NCI-H1105 (cell line): ENCODE measurements around the gene ADAM11.
"Not testable (repeated sequence)": the region's sequence is repeated elsewhere in the genome, so short reads cannot be mapped to it uniquely, and the experiment has no call there.

ENCODE experiments used
- DNase-seq: peaks from one replicate; lab custom pipeline; 2025; lab: John Stamatoyannopoulos, UW

The ADAM11 gene, protein sequence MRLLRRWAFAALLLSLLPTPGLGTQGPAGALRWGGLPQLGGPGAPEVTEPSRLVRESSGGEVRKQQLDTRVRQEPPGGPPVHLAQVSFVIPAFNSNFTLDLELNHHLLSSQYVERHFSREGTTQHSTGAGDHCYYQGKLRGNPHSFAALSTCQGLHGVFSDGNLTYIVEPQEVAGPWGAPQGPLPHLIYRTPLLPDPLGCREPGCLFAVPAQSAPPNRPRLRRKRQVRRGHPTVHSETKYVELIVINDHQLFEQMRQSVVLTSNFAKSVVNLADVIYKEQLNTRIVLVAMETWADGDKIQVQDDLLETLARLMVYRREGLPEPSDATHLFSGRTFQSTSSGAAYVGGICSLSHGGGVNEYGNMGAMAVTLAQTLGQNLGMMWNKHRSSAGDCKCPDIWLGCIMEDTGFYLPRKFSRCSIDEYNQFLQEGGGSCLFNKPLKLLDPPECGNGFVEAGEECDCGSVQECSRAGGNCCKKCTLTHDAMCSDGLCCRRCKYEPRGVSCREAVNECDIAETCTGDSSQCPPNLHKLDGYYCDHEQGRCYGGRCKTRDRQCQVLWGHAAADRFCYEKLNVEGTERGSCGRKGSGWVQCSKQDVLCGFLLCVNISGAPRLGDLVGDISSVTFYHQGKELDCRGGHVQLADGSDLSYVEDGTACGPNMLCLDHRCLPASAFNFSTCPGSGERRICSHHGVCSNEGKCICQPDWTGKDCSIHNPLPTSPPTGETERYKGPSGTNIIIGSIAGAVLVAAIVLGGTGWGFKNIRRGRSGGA

DNA sequence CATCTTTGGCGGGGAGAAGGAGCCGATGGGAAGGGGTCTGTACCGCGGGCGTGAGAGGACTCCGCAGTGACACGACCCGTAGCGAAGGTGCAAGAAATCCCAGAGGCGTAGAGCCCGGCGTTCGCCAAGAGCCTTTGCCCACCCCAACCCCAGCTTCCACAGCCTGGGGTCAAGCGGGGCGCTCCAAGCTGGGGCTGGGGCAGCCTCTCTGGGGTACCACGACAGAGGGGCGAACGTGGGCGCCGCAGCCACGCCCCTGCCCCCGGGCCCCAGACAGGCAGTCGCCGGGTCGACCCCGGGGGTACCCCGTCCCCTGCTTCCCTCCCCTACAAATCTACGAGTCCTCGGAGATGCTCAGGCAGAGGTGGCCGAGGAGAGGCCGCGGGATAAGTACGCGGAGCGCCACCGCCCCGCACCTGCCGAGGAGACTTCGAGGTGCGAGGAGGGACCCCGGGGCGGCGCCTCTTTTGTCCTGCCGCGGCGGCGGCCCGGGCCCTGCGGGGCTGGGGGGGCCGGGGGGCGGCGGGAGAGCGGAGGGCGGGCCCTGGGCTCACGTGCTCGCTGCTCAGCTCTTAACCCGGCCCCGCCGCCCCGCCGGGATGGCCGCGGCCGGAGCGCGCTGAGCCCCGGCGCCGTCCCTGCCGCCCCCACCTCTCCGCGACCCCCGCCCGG lies at the start of gene ADAM11:
TSS of gene ADAM11 (plus strand) at position 575 of the 672 bp plus-strand sequence. CDS start 212 bp downstream, outside the sequence.
- no peak for DNase-seq

DNA sequence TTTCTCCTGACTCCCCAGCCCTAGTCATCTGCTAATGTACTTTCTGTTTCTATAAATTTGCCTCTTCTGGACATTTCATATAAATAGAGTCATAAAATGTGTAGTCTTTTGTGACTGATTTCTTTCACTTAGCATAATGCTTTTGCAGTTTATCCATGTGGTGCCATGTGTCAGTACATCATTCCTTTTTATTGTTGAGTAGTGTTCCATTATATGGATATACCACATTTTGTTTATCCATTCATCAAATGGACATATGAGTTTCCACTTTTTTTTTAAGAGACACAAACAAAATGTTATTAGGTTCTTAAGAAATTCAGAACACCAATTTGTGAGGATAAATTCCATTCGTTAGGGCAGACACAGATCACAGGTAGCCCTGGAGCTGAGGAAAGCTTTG lies 39.3 kb upstream of the ADAM11 start:
- DNase-seq: no peak

DNA sequence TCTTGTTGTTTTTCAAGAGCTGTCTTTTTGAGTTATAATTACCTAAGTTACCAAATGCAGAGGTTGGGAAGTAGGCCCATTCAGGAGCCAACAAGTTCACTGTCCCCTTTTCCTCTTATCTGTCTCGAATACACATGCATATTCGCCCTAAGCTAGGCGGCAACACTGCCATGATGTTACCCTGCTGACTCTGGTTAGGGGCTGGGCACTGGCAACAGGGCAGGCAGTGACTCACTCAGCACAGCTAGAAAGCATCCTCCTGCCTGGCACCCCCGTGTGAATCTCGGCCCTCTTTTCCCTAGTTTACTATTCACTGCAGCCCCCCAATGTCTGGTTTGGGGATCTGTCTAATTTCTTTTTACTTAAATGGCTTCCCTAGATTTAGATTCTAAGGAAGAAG lies 36.5 kb upstream of the ADAM11 start:
- DNase-seq: no peak

DNA sequence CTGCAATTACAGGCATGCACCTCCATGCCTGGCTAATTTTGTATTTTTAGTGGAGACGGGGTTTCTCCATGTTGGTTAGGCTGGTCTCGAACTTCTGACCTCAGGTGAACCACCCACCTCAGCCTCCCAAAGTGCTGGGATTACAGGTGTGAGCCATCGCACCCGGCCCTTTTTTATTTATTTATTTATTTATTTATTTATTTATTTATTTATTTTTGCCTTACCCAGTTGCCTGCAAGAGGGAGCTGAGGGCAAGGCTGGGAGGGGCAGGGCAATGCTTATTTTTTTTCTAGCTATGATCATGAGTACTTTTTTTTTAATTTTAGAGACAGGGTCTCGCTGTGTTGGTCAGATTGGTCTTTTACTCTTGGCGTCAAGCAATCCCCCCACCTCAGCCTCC lies 32.7 kb upstream of the ADAM11 start:
- not testable (repeated sequence) for DNase-seq

DNA sequence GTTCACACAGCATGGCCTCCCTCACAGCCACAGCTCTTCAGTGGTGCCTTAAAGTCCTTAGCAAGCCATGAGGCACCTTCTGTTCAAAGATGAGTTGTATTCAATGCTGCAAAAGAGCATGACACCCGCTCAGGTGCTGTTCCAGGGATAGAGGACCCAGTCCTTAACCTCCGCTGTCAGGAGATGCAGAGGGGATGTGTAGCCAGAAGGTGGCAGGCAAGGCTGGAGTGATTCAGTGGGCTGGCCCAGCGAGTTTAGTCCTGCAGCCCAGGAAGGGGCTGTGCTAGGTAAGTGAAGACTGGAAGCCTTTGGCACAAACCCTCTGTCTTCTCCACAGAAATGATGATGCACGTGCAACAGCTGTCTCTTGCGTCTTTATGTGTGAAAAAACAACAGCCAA lies 25.0 kb upstream of the ADAM11 start:
- no peak for DNase-seq

DNA sequence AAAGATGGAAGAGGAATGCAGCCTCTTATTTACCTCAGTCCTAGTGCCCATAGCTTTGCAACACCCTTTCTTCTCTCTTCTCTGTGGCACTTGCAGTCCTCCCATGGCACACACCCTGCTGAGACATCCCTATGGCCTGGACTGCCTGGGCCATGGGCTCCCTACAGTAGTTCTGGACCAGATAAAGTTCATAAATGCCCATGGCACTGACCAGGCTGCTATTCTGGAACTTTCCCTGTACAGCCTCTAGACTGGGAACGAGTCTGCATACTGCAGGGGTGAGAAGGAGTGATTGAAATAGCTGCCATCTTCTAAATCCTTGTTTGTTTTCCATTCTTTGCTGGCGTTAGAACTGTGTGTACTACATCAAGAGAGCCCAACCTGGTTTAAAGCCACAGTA lies 24.5 kb upstream of the ADAM11 start:
- no peak for DNase-seq

DNA sequence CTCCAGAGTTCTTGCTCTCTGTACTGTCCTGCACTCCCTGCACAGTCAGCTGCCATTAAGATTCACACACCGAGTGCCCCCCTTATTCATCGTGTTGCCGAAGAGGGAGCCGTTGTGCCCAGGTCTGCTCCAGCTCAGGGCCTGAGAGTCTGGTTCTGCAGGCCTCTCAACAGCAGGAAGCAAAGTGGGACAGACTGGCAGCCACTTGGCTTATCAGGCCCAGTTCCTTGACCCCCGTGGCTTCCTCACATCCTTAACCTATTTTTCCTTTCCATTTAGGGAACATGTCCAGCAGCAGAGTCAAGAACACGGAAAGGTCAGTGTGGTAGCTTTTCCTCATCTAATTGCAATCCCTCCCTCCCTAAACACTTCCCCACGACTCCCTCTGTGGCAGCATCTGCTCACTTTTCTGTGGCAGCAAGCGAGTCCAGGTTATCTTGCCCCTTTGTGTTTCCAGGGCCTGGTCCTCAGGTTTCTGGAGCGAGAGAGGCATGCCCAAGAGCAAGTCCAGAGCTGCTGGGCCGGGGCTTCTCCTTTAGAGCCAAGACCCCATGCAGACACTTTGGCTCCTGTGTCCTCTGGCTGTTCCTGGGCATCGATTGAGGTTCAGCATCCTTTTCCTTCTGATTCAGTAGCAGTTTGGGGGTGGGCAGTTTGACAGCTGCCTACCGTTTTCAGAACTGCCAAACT lies 22.1 kb upstream of the ADAM11 start:
- no peak for DNase-seq

DNA sequence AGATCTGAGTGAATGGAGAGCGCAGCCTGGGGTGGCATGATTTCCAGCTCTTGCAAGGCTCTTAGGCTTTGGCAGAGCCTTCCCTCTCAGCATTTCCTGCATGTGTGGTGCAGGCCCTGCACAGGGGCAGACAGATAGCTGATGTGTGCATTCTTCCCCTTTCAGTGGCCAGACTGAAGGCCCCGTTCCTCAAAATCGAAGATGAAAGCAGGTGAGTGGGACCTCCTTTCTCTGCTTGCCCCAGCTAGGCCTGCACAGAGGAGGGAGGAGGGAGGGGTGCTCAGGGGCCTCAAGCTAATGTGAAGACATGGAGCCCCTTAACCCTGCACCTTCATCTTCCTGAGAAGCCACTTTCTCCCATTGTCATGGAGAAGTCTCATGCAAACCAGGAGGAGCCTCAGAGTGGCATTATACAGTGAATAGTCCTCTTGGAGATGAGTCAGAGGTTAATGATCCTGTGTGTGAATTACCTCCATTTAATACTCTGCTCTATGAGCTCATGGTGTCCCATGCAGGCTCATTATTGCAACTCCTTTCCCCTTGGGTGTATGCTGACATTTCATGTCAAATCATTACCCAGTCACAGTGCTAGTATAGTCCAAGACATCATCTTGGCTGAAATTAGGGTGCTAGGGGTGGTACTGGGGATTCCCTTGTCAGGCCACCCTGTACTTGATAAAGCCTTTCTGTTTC lies 20.4 kb upstream of the ADAM11 start:
- DNase-seq: no peak

DNA sequence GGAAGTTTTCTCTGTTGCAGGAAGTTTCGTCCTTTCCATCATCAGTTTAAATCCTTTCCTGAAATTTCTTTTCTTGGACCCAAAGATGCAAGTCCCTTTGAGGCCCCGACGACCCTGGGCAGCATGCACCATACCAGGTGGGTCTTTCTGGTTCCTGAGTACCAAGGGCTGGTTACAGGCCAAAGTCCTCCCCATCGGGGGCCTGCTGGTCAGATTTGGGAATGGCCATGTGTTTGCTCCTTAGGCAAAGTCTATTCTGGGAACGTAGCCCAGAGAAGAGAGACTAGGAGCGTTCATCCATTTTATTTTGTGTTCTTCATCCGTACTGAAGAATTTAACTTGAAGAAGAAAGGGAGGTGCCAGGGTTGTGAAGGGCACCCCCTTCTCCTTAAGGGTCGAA lies 17.5 kb upstream of the ADAM11 start:
- no peak for DNase-seq

DNA sequence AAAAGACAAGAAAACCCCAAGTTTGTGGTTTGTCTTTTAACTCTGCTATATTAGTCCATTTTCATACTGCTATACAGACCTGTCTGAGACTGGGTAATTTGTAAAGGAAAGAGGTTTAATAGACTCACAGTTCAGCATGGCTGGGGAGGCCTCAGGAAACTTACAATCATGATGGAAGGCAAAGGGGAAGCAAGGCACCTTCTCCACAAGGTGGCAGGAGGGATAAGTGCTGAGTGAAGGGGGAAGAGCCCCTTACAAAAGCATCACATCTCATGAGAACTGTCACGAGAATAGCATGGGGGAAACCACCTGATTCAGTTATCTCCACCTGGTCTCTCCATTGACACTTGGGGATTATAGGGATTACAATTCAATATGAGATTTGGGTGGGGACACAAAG lies 13.5 kb upstream of the ADAM11 start:
- DNase-seq: no peak

DNA sequence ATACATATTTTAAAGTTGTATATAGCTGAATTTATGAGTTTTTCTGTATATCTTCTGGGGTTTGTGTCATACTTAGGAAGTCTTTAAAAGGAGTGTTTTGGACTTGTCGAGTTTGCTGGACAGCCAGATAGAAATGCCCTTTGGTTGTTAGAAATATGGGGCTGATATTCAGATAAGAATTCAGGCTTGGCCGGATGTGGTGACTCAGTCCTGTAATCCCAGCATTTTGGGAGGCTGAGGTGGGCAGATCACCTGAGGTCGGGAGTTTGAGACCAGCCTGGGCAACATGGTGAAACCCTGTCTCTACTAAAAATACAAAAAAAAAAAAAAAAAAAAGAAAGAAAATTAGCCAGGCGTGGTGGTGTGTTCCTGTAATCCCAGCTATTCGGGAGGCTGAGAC lies 13.1 kb upstream of the ADAM11 start:
- DNase-seq: not testable (repeated sequence)

DNA sequence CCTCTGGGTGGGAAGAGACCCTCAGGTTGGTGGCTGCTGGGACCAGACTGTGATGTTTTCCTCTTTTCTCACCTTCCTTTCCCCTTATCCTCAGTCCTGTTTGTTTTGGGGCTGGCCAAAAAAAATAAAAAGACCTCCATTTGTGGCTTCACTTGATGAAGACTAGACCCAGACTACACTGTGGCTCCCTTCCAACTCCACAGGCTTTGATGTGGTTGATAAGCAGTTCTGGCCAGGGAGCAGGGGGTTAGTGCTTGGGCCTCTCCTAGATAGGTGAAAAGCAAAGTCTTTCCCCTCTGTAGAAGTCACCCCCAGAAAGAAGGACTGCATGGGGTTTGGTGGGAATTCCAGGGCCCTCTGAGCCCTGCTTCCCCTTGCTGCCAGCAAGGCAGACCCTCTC lies 11.2 kb upstream of the ADAM11 start:
- no peak for DNase-seq

DNA sequence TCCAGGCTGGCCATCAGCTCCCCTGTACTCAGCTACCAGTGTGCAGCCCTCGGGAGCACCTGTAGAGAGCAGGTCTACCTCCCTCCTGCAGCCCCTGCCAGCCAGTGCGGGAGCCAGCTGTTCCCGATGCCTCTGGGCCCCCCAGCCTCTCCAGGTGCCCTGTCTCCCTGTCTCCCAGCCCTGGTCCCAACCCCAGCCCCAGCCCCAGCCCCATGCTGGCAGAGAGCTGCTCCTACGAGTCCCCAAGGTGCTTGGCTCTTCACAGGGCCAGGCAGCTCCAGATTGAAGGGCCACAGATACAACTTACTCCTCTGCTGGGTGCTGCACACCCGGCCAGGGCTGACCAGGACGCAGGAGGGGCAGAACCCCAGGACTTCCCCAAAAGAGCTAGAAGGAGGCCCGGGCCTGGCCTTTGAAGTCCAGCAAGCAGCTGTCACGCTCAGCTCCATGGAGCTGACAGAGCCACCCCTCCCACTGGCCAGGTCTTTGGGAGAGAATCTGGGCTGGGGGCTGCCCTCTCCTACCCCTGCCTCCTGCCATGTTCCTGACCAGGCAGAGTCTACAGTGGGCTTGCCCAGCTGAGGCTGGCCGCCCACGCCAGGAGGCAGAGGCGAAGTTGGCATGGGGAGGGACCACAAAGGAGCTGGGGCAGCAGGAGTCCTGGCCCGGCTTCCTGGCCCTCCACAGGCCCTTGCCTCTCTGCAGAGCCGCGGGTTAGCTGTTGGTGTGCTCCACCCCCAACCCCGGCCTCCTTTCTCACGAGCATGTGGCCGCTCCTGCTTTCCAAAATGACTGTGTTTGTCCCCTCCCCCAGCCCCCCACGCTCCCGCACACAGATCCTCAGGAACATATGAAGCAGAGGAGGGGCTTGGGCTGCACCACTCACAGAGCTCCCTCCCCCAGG lies 9.5 kb upstream of the ADAM11 start:
- DNase-seq: no peak

DNA sequence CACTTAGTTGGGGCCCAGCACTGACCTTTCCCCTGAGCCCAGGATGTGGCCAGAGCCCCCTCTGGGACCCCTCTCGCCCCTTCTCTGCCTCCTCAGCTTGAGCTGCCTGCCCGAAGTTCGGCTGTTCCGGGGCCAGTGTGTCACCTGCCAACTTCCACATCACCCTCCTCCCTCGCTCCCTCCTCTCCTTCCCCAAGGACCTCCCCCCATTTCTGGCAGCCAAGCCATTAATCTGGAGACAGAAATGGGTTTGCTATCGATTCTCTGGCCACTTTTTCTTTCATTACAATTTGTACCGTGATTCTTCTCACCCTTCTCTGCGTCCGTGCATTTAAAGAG lies 8.8 kb upstream of the ADAM11 start:
- no peak for DNase-seq

DNA sequence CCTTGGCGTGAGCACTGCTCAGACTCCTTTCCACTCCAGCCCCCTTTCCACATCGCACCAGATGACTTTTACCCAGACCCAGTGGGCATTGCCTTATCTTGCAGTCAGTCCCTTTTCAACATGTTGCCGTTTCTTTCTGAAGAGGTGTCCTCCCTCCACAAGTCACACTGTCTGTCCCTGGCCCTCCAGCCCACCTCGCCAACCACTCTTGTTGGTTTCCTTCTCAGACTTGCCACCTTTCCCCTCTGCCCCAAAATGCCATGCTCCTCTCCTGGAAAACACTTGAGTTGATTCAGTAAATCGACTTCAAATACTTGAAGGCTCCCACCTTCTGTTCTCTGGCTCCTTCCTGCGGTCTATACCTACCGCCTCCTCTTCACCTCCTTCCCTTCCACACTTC lies 7.5 kb upstream of the ADAM11 start:
- DNase-seq: no peak

DNA sequence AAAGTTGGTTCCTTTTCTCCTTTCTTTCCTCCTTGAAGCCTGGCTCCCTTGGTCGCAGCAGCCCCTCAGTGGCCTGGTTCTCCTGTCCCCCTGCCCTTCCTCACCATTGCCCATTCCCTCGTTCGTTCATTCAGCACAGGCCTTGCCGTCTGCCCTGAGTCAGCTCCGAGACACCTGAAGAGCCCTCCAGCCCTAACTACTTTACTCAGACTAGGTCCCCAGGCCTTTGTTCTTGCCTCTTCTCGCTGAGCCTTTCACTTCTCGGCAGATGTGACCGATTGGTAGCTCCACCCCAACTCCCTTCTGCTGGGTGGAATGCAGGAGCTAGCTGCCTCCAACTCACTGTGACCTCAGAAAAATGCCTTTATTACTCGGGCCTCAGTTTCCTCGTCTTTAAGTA lies 7.0 kb upstream of the ADAM11 start:
- no peak for DNase-seq

DNA sequence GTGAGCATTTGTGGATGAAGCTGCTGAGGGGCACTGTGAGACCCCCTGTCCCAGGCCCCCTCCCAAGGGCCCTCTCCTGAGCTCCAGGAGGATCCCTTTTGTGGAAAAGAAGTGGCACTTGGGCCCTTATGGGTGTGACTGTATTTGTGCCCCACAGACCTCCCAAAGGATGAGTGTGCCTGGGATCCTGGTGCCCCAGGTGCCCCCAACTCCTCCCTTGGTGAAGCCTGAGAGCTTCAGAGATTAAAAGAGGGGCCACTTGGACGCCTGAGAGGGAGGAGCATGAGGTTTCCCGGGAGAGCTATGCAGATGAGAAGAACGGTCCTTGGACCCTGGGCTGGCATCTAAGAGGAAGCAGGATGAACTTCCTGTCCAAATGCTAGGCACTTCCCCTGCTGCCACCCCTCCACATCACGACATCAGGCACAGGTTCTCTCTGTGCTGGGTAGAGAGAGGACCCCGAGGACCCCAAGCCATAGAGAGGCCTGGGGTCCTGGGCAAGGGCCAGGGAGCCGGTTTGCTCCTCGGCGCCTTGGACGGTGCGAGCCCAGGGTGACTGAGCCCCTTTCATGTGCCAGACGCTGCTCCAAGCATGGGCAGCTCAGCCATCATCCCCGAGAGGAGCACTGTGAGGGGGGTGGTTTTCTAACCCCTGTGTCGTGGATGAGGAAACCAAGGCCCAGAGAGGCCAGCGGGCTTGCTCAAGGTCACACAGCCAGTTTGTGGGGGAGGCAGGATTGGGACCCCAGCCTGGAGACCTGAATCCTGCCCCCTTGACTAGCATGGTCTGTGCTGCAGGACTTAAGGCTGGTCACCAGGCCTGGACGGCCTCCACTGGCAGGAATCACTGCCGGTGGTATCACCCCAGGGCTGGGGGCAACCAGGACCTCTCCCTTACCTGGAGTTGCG lies 5.6 kb upstream of the ADAM11 start:
- no peak for DNase-seq

DNA sequence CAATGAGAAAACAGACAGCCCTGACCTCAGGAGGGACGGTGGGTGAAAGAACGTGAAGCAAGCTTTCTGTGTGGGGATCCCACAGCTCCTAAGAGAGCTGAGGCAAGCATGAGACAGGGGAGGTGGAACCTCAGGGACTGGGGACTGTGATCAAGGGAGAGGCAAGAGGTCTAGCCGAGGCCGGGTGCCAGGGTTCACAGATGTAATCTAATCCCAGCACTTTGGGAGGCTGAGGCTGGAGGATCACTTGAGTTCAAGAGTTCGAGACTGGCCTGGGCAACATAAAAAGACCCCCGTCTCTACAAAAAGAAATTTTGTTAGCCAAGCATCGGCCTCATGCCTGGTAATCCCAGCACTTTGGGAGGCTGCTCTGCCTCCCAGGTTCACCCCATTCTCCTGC lies 4.5 kb upstream of the ADAM11 start:
- DNase-seq: no peak

DNA sequence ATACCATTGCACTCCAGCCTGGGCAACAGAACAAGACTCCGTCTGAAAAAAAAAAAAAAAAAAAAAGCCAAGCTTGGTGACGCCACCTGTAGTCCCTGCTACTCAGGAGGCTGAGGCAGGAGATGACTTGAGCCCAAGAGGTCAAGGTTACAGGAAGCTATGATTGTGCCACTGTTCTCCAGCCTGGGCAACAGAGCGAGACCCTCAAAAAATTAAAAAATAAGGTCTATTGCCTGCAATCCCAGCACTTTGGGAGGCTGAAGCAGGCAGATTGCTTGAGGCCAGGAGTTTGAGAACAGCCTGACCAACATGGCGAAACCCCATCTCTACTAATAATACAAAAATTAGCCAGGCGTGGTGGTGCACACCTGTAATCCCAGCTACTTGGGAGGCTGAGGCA lies 3.6 kb upstream of the ADAM11 start:
- DNase-seq: not testable (repeated sequence)
